Activated CD8-positive, alpha-beta memory T cell treated with anti-CD3 and anti-CD28 coated beads, Interleukin-2, amount 50 U/mL, for 4 hours (primary cell): ENCODE results near the gene COL11A1.

Experiments used
- DNase-seq: peaks from one replicate; pipeline ENCODE4 v3.0.0-alpha.2; 2020

Gene COL11A1

GRCh38 chr1:102897557-102897956 is 210.8 kb downstream of the COL11A1 start:
- no peak for DNase-seq

GRCh38 chr1:102896771-102897170 is 211.6 kb downstream of the COL11A1 start:
- DNase-seq = no peak

- DNase-seq = no peak
Measured at GRCh38 chr1:102896286-102896685, 212.0 kb downstream of the COL11A1 start.

GRCh38 chr1:102891868-102892625 is 216.3 kb downstream of the COL11A1 start:
- no peak for DNase-seq

GRCh38 chr1:102886638-102887037 is 221.7 kb downstream of the COL11A1 start:
- no peak for DNase-seq

GRCh38 chr1:102884238-102884637 is 224.1 kb downstream of the COL11A1 start:
- no peak for DNase-seq

GRCh38 chr1:102879439-102879993 is 228.8 kb downstream of the COL11A1 start:
- DNase-seq = no peak

- no peak for DNase-seq
Measured at GRCh38 chr1:102875756-102876155, 232.6 kb downstream of the COL11A1 start.

GRCh38 chr1:102872526-102872925 is 235.8 kb downstream of the COL11A1 start:
- no peak for DNase-seq

GRCh38 chr1:102872097-102872496 is 236.2 kb downstream of the COL11A1 start:
- no peak for DNase-seq

- no peak for DNase-seq
Measured at GRCh38 chr1:102863704-102864103, 244.6 kb downstream of the COL11A1 start.

GRCh38 chr1:102861247-102861646 is 247.1 kb downstream of the COL11A1 start:
- no peak for DNase-seq

GRCh38 chr1:102858695-102859094 is 249.6 kb downstream of the COL11A1 start:
- no peak for DNase-seq

GRCh38 chr1:102857251-102857650 is 251.1 kb downstream of the COL11A1 start:
- DNase-seq = no peak

- no peak for DNase-seq
Measured at GRCh38 chr1:102853701-102854187, 254.6 kb downstream of the COL11A1 start.

- DNase-seq = no peak
Measured at GRCh38 chr1:102853136-102853535, 255.2 kb downstream of the COL11A1 start.

GRCh38 chr1:102852613-102853012 is 255.7 kb downstream of the COL11A1 start:
- no peak for DNase-seq

- DNase-seq = no peak
Measured at GRCh38 chr1:102851616-102852015, 256.7 kb downstream of the COL11A1 start.

GRCh38 chr1:102842606-102843005 is 265.7 kb downstream of the COL11A1 start:
- DNase-seq = no peak

- DNase-seq = no peak
Measured at GRCh38 chr1:102840741-102841140, 267.6 kb downstream of the COL11A1 start.

- no peak for DNase-seq
Measured at GRCh38 chr1:102838016-102838415, 270.3 kb downstream of the COL11A1 start.

- DNase-seq = no peak
Measured at GRCh38 chr1:102837551-102837950, 270.8 kb downstream of the COL11A1 start.

GRCh38 chr1:102836991-102837390 is 271.3 kb downstream of the COL11A1 start:
- DNase-seq = no peak

- no peak for DNase-seq
Measured at GRCh38 chr1:102834688-102835320, 273.5 kb downstream of the COL11A1 start.
